ENCODE results near the gene VPS4A.

DNA sequence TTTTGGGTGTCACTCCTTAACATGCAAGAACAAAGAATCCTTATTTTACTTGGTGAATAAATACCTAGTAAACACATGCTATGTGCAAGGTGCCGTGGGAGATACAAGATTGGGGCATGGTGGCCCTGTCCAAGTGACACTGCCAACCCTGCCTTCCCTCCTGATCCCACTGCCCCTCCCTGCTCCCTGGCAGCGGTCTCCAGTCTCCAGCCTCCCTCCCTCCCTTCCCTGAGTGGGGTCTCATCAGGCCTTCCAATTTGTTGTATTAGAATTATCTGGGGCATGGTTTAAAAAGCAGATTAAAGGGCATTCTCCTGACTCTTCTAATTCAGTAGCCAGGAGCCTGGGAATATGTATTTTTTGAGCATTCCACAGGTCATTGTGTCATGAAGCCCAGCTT, 52.9 kb downstream of the VPS4A start:
- TF ChIP-seq EZH2 (IDR thresholded peaks at IDR 0.05) (no peak), EZH2phosphoT487 (IDR thresholded peaks at IDR 0.05) (no peak)
- TF ChIP-seq, protein P1, sequence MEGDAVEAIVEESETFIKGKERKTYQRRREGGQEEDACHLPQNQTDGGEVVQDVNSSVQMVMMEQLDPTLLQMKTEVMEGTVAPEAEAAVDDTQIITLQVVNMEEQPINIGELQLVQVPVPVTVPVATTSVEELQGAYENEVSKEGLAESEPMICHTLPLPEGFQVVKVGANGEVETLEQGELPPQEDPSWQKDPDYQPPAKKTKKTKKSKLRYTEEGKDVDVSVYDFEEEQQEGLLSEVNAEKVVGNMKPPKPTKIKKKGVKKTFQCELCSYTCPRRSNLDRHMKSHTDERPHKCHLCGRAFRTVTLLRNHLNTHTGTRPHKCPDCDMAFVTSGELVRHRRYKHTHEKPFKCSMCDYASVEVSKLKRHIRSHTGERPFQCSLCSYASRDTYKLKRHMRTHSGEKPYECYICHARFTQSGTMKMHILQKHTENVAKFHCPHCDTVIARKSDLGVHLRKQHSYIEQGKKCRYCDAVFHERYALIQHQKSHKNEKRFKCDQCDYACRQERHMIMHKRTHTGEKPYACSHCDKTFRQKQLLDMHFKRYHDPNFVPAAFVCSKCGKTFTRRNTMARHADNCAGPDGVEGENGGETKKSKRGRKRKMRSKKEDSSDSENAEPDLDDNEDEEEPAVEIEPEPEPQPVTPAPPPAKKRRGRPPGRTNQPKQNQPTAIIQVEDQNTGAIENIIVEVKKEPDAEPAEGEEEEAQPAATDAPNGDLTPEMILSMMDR (IDR thresholded peaks at IDR 0.05) = no peak
